GM21717 (cell line): Measurements from ENCODE around the gene HTR3B.
"Not testable (repeated sequence)": the region's sequence is repeated elsewhere in the genome, so short reads cannot be mapped to it uniquely, and the experiment has no call there.

Experiments
- ATAC-seq: cut with Tn5 transposase; IDR thresholded peaks from one replicate; pipeline ENCODE4 v1.9.1; 2021; ENCODE audit warnings: mild to moderate bottlenecking, moderate library complexity; ENCODE audit not compliant: unreplicated experiment

HTR3B gene

DNA sequence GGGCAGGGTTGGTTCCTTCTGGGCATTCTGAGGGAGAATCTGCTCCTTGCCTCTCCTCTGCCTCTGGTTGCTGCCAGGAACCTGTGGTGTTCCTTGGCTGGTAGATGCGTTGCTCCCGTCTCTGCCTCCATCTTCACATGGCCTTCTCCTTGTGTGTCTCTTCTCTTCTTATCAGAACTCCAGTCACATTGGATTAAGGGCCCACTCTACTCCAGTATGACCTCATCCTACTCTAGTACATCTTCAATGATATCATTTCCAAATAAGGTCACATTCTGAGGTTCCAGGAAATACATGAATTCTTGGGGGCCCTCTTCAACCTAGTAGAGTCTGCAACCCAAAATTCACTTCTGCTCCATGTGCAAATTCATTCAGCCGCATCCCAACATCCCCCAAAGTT is 33.3 kb downstream of the HTR3B start:
- no peak for ATAC-seq

DNA sequence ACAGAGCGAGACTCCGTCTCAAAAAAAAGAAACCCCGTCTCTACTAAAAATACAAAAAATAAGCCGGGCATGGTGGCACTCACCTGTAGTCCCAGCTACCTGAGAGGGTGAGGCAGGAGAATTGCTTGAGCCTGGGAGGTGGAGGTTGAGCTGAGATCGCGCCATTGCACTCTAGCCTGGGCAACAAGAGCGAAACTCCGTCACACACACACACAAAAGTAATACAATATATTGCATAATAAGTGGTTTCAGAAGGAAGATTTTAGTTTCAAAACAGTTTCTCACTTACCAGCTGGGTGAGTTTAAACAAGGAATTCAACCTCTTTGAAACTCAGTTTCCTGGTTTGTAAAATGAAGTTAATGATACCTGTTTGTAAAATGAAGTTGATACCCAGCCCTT is 37.7 kb downstream of the HTR3B start:
- no peak for ATAC-seq

DNA sequence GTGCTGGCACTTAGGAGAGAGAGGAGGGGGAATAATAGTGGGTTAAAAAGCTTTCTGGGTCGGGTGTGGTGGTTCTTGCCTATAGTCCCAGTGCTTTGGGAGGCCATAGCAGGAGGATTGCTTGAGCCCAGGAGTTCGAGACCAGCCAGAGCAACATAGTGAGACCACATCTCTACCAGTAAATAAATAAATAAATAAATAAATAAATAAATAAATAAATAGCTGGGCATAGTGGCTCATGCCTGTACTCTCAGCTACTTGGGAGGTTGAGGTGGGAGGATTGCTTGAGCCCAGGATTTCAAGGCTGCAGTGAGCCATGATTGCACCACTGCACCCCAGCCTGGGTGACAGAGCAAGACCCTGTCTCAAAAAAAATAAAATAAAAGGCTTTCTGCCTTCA is 41.6 kb downstream of the HTR3B start:
- ATAC-seq: not testable (repeated sequence)

DNA sequence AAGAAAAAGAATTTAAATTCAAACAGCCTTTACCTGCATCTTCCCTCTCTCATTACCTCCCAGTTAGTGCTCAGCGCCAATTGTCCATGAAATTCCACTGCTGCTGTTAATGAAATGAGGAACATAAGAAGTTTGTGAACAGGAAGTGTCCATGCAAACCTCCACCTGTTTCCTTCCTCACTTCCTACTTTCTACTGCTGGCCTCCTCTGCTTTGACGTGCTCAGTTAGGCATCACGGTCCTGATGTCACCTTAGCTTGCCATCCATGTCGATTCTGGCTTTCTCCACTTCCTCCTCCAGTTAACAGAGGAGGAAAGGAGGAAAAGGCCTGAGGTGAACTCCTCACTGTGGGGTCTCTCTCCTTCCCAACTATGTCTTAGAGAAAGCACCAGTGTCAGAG is 43.4 kb downstream of the HTR3B start:
- no peak for ATAC-seq

DNA sequence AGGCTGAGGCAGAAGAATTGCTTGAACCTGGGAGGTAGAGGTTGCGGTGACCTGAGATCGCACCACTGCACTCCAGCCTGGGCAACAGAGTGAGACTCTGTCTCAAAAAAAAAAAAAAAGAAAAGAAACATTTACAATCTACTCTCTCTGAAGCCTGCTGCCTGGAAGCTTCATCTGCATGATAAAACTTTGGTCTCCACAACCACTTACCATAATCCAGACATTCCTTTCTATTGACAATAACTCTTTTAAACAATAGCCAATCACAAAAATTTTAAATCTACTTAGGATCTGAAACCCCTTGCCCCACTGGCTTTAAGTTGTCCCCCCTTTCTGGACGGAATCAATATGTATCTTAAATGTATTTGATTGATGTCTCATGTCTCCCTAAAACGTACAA is 45.3 kb downstream of the HTR3B start:
- ATAC-seq: no peak

DNA sequence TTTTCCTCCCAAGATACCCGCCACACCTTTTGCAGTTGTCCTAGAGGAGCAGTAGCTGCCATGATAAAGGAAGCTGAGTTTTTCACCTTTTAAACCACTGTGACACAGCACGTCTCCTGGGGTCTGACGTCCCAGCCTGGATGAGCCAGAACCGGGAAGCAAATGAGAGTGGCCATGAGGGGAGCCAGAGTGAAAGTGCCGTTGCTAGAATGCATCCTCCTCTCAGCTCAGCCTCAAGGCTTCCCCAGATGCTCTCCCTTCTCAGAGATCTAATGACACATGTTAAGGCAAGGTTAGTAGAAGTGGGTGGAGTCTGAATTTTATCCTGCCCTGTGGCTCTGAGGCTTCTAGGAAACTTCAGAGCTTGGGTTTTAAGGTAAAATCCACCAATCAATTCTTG is 46.9 kb downstream of the HTR3B start:
- ATAC-seq: no peak

DNA sequence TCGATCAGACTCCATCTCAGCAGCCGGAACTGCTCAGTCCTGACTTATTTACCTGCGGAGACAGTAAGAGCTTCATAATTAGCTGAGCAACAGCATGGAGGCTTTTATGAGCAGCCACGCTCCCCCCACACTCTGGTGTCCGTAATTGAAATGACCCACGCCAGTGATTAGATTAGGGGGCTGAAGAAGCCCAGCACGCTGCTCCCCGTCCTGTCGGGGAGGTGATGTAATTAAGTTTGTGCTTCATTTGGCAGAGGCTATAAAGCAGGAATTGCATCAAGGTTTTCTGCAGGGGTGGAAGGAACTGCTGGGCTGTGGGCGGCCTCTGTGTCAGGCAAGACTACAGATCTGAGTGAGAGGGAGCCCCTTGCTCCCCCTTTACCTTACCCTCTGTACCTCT is 47.5 kb downstream of the HTR3B start:
- ATAC-seq: no peak

DNA sequence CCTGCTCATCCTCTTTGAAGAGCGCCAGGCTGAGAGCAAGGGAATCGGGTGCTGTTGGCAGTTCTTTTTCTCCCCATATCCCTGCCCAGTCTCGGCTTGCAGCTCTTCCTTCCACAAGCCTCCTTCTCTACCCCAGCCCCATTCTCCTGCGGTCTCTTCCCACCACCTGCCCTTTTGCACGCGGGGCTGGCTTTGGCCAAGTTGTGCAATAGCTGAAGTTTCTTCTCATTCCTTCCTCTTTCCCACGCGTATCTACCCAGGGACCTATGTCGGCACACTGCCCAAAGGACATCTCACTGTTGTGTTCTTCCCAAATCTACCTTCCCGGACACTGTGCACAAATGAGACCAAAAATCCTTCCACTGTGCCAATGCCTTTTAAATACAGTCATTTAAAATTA is 48.0 kb downstream of the HTR3B start:
- no peak for ATAC-seq

DNA sequence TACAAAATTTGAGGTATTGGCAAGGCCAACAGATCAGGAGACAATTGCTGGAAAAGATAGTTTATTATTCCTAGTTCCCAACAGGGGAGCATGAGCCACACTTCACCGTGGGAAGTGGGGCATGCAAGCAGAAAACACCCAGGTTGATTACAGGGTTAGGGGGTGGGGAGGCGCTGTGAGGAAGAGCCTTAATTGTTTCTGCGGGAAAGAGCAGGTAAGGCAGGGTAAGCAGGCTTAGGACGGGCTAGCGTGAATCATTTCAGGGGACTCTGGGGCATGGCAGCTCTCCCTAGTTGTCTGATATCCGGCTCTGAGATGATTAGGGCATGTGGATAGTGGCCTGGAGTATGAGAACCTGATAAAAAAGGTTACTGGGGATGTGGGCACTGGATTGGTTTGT is 49.6 kb downstream of the HTR3B start:
- ATAC-seq: no peak

DNA sequence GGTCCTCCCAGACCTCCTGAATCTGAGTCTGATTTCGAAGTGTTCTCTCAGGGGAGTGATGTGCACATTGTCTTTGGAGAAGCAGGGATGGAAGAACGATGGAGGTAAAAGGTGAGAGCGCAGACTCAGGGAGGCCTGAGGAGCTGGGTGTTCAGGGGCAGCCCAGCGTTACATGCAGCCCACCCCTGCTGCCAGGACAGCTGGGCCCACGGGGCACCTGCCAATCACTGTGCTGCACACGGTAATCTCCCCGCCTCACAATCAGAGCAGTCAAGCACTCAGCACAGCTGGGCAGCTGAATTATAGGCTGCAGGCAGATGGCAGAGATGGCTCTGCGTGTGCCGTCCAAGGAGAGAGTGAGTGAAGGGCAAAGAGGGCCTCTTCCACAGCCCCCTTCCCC is 52.4 kb downstream of the HTR3B start:
- no peak for ATAC-seq

DNA sequence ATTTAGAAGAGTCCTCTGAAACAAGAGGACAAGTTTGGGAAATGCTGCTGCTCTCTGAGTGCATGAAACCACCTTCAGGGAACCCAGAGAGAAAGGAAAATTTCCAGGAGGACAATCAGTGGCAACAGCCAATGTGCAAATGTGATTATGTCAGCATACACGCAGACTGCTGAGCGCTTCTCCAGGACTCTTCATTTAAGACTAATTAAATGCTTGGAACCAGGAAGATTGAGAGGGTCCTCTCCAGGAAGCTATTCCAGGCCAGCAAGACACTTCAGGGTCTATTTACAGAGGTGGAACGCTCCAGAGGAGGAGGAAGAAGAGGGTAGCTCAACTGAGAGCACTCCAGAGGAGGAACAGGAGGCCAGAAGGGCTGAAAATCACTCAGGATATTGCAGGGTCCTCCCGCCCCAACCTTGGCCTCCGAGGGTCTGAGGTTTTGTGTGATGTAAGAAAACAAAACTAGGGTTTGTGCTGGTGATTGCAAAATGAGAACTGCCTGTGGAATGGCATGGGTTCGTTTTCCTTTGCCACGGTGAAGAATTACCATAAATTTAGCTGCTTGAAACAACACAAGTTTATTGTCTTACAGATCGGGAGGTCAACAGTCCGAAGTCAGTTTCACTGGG is 56.2 kb downstream of the HTR3B start:
- no peak for ATAC-seq

DNA sequence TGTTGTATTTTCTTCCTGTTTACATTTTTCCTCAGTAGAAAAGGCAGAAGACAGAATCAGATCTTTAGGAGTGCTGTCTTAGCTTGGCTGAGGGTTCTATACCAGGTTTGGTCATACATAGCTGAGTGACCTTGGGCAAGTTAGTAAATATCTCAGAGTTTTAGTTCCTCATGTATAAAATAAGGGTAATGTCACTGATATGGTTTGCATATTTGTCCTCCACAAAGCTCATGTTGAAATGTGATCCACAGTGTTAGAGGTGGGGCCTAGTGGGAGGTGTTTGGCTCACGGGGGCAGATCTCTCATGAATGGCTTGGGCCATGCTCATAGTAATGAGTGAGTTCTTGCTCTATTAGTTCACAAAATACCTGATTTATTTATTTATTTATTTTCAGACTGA is 62.8 kb downstream of the HTR3B start:
- no peak for ATAC-seq

DNA sequence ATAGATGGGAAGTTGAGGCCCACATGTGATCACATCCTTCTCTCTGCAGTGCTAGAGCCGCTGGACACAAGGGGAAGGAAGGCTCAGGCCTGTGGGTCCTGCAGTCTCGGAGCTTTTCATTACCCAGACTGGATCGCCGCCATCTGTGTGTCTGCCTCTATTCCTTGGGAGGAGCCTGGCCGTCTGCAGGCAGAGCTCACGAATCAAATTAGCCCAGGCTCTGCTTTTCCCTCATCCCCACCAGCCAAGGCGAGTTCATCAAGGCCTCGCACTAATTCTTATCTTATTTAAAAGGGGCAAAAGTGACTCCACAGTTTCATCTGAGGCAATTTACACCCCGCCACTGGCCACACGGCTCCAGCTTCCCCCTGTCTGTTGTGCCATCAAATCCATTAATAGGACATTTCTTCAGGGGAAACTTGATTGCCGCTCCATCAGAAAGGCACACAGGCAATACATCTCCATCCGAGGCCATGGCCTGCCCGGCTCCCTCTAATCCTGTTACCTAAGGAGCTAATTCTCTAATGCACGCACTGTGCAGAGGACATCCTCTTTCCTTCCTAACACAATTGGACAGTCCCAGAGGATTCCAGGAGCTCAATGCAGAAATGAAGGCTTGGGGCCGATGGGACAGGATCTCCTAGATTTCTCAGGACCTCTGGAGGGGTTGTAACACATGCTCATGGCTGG is 67.1 kb downstream of the HTR3B start:
- ATAC-seq: no peak

DNA sequence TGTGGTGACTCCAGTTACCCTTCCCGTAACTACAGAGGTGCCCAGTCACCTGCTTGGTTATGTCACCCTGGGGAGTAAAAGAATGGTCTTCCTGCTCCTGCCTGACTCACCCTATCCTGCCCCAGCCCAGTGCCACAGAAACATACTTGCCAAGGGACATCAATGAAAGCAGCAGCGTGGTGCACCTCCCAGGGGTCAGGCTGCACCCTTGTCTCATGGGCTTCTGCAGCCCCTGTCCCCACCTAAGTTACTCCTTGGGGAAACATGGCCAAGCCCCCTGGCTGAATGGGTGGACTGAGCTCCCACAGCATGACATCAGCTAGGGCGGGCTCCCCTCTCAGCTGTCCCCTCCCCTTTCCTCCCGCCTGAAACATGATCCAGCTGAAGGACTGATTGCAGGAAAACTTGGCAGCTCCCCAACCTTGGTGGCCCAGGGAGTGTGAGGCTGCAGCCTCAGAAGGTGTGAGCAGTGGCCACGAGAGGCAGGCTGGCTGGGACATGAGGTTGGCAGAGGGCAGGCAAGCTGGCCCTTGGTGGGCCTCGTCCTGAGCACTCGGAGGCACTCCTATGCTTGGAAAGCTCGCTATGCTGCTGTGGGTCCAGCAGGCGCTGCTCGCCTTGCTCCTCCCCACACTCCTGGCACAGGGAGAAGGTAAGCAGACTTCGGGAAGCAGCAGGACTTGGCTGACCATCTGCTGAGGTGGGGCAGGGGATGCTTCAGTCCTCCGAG is 70.3 kb downstream of the HTR3B start, which contains the start of gene HTR3A:
Gene HTR3A, plus strand, starts transcription at position 368 of the 730 bp plus-strand sequence. Its CDS starts 218 bp downstream, at position 586.
- no peak for ATAC-seq

DNA sequence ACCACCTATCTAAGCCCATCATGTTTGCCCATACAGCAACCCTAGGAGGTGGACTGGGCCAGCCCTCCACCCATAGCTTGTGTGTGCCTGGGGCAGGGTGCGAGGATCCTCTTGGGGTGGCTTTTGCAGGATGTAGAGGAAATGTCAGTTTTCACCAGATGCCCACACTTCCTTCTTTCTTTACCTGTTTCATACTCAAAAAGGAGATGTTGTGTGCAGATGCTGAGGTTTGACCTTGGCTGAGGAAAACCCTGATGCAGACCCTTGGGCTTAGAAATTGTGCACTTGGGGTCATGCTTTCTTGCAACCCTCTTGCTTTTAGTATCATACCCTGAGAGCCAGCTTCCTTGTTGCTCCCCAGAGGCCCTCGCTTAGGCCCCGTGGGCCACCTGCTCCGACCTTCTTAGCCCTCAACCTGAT is 72.5 kb downstream of the HTR3B start:
- ATAC-seq: no peak

DNA sequence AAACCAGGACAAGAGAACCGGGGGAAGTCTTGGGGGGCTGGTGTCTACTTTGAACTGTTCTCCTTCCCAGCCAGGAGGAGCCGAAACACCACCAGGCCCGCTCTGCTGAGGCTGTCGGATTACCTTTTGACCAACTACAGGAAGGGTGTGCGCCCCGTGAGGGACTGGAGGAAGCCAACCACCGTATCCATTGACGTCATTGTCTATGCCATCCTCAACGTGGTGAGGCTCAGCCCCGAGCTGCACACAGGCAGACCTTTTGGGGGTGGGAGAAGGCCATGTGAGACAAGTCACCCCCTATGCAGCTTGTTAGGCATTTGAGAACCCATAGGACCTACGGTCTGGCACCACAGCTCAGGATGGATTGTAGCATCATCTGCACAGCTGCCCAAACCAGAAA is 73.1 kb downstream of the HTR3B start:
- ATAC-seq: no peak

DNA sequence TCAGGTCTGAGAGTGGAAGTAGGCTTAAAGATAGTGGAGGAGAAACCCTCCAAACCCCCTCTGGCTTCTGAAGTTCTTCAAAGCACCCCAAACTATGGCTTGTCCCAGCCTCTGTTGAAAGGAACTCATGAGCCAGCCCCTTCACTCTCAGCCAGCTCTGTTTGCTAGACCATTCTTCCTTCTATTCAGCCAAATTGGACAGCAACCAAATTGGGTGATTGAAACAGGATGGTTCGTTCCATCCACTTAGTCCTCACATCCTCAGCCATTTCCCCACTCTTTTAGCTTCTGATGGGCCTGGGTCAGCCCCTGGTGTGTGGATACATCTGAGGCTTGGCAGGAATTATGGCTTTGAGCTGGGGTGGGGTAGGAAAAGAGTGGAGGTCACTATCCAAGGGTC is 74.8 kb downstream of the HTR3B start:
- no peak for ATAC-seq

DNA sequence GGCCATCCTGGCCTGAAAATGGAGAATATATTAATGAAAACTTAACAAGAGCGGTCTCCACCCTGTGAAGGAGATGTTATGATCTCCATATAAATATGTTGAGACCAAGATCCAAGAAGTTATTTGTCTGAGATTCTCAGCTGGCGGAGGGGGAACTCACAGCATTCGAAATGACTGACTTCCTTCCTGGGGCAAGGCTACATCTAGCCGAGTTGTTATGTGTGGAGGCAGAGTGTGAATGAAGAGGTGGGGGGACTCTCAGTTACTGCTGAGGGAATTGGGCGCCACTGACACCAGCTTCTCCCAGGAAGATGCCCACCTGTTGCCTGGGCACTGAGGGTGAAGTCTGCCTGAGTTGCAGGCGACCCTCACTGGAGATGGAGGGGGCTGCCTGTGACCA is 76.2 kb downstream of the HTR3B start:
- no peak for ATAC-seq

DNA sequence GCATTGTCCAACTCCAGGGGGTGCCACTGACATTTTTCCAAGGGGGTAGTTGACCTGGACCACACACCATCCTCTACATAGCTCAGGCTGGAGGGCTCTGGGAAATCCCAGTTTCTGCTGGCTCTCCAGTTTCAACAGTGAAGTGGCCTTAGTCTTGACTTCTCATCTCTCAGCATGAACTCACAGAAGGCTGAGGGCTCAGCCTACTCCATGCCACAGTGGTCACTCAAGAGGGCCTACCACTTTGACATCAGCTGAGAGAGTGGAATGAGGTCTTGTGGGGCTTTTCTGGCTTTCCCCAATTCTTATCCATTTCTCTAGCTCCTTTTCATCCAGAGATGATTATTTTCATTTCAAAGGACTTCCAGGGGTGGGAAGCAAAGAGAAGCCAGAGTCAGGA is 77.7 kb downstream of the HTR3B start:
- no peak for ATAC-seq

DNA sequence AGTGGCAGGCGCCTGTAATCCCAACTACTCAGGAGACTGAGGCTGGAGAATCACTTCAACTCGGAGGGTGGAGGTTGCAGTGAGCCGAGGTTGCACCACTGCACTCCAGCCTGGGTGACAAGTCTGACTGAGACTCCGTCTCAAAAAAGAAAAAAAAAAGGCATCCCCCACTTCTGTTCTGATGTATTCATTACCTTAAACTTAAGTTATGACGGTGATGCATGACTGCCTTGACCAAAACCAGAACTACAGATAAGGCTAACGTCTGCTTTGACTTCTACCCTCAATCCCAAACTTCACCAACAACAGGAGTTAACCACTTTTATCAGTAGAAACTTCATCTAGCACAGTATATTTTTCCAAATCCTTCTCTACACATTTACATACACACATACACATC is 80.2 kb downstream of the HTR3B start:
- ATAC-seq: no peak

DNA sequence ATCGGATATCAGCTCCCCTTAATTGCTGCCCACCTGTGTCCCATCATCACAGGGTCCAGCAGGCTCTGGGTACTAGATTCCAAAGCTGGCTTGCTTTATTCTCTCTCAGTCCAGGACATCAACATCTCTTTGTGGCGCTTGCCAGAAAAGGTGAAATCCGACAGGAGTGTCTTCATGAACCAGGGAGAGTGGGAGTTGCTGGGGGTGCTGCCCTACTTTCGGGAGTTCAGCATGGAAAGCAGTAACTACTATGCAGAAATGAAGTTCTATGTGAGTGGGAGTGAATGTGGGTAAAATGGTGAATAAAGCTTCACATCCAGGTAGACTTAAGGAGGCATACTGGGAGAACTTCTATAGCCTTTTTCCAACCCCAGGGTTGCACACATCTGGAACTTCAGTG is 81.3 kb downstream of the HTR3B start:
- no peak for ATAC-seq
